Measurements from ENCODE around the gene ITGB1. TPM values are rescaled to one million over a fixed set of nuclear protein-coding genes. Genes with fewer than 3 reads are reported as not detected.

Gene ITGB1
- total RNA-seq, 1 experiment from 2014 or later = 317 TPM

GRCh38 chr10:33005322-33006301 lies 47.6 kb upstream of the ITGB1 start (continued):
- TF ChIP-seq FOXP4 (CRISPR knock-in tag; IDR thresholded peaks at IDR 0.05) (no peak), CBFB (CRISPR knock-in tag; IDR thresholded peaks at IDR 0.05; ENCODE audit: low read depth) (0 out of 2 replicates have a peak, but pooled peaks have one; percentile 54), PRRX2 (CRISPR knock-in tag; IDR thresholded peaks at IDR 0.05) (no peak), E2F5 (CRISPR knock-in tag; IDR thresholded peaks at IDR 0.05) (no peak), ARID4B (CRISPR knock-in tag; IDR thresholded peaks at IDR 0.05; ENCODE audit: borderline replicate concordance) (no peak), ZNF281 (CRISPR knock-in tag; IDR thresholded peaks at IDR 0.05) (no peak), TEAD4 (CRISPR knock-in tag; IDR thresholded peaks at IDR 0.05) (no peak), MLX (CRISPR knock-in tag; IDR thresholded peaks at IDR 0.05) (no peak), ZNF219 (CRISPR knock-in tag; IDR thresholded peaks at IDR 0.05; ENCODE audit: borderline replicate concordance) (no peak), NFATC4 (CRISPR knock-in tag; IDR thresholded peaks at IDR 0.05) (no peak), ATF1 (CRISPR knock-in tag; IDR thresholded peaks at IDR 0.05) (no peak), IRF1 (CRISPR knock-in tag; IDR thresholded peaks at IDR 0.05) (no peak), FOXP1 (CRISPR knock-in tag; IDR thresholded peaks at IDR 0.05; ENCODE audit: borderline replicate concordance) (no peak)
- TF ChIP-seq, protein P1, sequence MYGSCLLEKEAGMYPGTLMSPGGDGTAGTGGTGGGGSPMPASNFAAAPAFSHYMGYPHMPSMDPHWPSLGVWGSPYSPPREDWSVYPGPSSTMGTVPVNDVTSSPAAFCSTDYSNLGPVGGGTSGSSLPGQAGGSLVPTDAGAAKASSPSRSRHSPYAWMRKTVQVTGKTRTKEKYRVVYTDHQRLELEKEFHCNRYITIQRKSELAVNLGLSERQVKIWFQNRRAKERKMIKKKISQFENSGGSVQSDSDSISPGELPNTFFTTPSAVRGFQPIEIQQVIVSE (CRISPR knock-in tag; IDR thresholded peaks at IDR 0.05; ENCODE audit: borderline replicate concordance) = no peak
- TF ChIP-seq, protein P2, sequence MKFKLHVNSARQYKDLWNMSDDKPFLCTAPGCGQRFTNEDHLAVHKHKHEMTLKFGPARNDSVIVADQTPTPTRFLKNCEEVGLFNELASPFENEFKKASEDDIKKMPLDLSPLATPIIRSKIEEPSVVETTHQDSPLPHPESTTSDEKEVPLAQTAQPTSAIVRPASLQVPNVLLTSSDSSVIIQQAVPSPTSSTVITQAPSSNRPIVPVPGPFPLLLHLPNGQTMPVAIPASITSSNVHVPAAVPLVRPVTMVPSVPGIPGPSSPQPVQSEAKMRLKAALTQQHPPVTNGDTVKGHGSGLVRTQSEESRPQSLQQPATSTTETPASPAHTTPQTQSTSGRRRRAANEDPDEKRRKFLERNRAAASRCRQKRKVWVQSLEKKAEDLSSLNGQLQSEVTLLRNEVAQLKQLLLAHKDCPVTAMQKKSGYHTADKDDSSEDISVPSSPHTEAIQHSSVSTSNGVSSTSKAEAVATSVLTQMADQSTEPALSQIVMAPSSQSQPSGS (CRISPR knock-in tag; IDR thresholded peaks at IDR 0.05; ENCODE audit: borderline replicate concordance, low read depth) = no peak
- TF ChIP-seq, protein P3, sequence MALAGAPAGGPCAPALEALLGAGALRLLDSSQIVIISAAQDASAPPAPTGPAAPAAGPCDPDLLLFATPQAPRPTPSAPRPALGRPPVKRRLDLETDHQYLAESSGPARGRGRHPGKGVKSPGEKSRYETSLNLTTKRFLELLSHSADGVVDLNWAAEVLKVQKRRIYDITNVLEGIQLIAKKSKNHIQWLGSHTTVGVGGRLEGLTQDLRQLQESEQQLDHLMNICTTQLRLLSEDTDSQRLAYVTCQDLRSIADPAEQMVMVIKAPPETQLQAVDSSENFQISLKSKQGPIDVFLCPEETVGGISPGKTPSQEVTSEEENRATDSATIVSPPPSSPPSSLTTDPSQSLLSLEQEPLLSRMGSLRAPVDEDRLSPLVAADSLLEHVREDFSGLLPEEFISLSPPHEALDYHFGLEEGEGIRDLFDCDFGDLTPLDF (CRISPR knock-in tag; IDR thresholded peaks at IDR 0.05) = no peak
- TF ChIP-seq, protein P4, sequence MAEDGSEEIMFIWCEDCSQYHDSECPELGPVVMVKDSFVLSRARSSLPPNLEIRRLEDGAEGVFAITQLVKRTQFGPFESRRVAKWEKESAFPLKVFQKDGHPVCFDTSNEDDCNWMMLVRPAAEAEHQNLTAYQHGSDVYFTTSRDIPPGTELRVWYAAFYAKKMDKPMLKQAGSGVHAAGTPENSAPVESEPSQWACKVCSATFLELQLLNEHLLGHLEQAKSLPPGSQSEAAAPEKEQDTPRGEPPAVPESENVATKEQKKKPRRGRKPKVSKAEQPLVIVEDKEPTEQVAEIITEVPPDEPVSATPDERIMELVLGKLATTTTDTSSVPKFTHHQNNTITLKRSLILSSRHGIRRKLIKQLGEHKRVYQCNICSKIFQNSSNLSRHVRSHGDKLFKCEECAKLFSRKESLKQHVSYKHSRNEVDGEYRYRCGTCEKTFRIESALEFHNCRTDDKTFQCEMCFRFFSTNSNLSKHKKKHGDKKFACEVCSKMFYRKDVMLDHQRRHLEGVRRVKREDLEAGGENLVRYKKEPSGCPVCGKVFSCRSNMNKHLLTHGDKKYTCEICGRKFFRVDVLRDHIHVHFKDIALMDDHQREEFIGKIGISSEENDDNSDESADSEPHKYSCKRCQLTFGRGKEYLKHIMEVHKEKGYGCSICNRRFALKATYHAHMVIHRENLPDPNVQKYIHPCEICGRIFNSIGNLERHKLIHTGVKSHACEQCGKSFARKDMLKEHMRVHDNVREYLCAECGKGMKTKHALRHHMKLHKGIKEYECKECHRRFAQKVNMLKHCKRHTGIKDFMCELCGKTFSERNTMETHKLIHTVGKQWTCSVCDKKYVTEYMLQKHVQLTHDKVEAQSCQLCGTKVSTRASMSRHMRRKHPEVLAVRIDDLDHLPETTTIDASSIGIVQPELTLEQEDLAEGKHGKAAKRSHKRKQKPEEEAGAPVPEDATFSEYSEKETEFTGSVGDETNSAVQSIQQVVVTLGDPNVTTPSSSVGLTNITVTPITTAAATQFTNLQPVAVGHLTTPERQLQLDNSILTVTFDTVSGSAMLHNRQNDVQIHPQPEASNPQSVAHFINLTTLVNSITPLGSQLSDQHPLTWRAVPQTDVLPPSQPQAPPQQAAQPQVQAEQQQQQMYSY (CRISPR knock-in tag; IDR thresholded peaks at IDR 0.05) = no peak

Data from WTC11 (cell line).